Large intestine (tissue), 3 donors: Measurements from ENCODE around the gene IL27RA. TPM values are rescaled to one million over a fixed set of nuclear protein-coding genes. Genes with fewer than 3 reads are reported as not detected.
"Not testable (repeated sequence)": the region's sequence is repeated elsewhere in the genome, so short reads cannot be mapped to it uniquely, and the experiment has no call there.

Experiments used
- DNase-seq, 2 donors: peaks; one replicate each; pipeline versions ENCODE4 v3.0.0 to v3.0.0-alpha.2; 2013
- H3K27ac ChIP-seq: one replicate; pipeline ENCODE4 v1.5.1; 2013; ENCODE audit warnings: low read length
- H3K27me3 ChIP-seq: 2 replicates; pipeline ENCODE4 v1.6.1; 2013; ENCODE audit warnings: low read length; ENCODE audit not compliant: control insufficient read depth, insufficient read depth
- H3K36me3 ChIP-seq: 2 replicates; pipeline ENCODE4 v1.6.1; 2013; ENCODE audit warnings: low read length; ENCODE audit not compliant: control insufficient read depth, insufficient read depth
- H3K4me1 ChIP-seq: one replicate; pipeline ENCODE4 v1.6.1; 2013; ENCODE audit warnings: low read length; ENCODE audit not compliant: control insufficient read depth, insufficient read depth
- H3K4me3 ChIP-seq: one replicate; pipeline ENCODE4 v1.5.1; 2013; ENCODE audit warnings: low read length
- H3K9me3 ChIP-seq: one replicate; pipeline ENCODE4 v1.6.1; 2013; ENCODE audit warnings: mild to moderate bottlenecking, low read depth, low read length, moderate library complexity; ENCODE audit not compliant: control insufficient read depth
- WGBS: methylation state at CpG from one replicate; pipeline ENCODE4 v1.1.5; 2013; ENCODE audit warnings: low lambda C conversion rate; ENCODE audit not compliant: insufficient coverage; 5-methylcytosine and 5-hydroxymethylcytosine counted together
- polyA plus RNA-seq: library from polyadenylated mRNA; unstranded; fragments of 120-200 nt; gene quantifications from one replicate; pipeline ENCODE4 v1.2.1, GENCODE V29; 2013

Gene IL27RA
- polyA plus RNA-seq, 1 donor, result 6.4 TPM

GRCh38 chr19:14028901-14029300 is 2.7 kb upstream of the IL27RA start:
- peaks cover 13% of the 10 kb centered on the region for H3K27me3 ChIP-seq
- H3K36me3 ChIP-seq, result no peaks in the 10 kb centered on the region
- H3K4me3 ChIP-seq, result no peak overlapping the region
- DNase-seq, result no peak
- no peaks in the 10 kb centered on the region for H3K9me3 ChIP-seq
- WGBS, result no CpG with 5 or more reads among the region's 4 CpGs
- H3K4me1 ChIP-seq, result peaks cover 4% of the 10 kb centered on the region
- H3K27ac ChIP-seq, result no peak overlapping the region

DNA sequence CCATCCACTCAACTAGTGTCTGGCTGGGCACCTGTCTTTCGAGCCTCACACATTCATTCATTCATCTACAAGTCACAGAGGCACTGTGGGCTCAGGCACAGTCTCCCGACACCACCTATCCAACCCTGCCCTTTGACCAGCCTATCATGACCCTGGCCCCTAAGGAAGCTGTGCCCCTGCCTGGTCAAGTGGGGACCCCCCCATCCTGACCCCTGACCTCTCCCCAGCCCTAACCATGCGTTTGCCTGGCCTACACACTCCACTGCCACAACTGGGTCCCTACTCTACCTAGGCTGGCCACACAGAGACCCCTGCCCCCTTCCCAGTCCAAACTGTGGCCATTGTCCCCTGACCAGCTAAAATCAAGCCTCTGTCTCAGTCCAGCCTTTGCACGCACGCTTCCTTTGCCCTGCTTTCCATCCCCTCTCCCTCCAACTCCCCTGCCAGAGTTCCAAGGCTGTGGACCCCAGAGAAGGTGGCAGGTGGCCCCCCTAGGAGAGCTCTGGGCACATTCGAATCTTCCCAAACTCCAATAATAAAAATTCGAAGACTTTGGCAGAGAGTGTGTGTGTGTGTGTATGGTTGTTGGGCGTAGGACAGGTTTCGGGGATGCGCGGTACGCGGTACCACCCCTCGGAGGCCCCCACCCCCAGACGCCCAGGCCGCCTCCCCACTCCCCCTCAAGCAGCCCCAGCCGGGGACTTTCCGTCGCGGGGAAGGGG is 404 bp upstream of the IL27RA start:
- peaks cover 13% of the 10 kb centered on the region for H3K27me3 ChIP-seq
- peaks cover 3% of the 10 kb centered on the region for H3K4me1 ChIP-seq
- H3K27ac ChIP-seq, result no peak overlapping the region
- peak overlapping the region; percentile 70 for H3K4me3 ChIP-seq
- H3K36me3 ChIP-seq, result no peaks in the 10 kb centered on the region
- H3K9me3 ChIP-seq, result no peaks in the 10 kb centered on the region
- 0% methylated on average over 2 of the region's 20 CpGs for whole genome bisulfite sequencing
- no peak for DNase-seq

DNA sequence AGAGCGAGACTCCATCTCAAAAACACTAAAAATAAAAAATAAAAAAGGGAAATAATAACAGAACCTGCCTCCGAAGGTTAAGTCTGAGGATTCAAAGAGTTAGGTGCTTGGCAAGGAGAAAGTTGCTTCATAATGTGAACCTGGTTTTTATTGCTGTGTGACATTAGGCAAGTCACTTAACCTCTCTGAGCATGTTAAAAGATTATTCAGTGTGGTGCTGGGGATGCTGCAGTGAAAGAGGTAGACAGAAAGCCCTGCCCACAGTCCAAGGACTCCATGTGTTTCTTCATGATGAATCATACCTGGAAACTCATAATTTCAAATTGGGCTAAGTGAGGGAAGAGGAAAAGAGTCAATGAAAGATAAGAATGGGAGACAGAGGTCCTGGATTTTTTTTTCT is 2.4 kb downstream of the IL27RA start:
- H3K4me1 ChIP-seq, result peaks cover 3% of the 10 kb centered on the region
- peaks cover 5% of the 10 kb centered on the region for H3K27me3 ChIP-seq
- H3K4me3 ChIP-seq, result no peak overlapping the region
- H3K36me3 ChIP-seq, result no peaks in the 10 kb centered on the region
- no peak overlapping the region for H3K27ac ChIP-seq
- 100% methylated on average over 1 of the region's 2 CpGs for WGBS
- DNase-seq, result no peak
- no peaks in the 10 kb centered on the region for H3K9me3 ChIP-seq

DNA sequence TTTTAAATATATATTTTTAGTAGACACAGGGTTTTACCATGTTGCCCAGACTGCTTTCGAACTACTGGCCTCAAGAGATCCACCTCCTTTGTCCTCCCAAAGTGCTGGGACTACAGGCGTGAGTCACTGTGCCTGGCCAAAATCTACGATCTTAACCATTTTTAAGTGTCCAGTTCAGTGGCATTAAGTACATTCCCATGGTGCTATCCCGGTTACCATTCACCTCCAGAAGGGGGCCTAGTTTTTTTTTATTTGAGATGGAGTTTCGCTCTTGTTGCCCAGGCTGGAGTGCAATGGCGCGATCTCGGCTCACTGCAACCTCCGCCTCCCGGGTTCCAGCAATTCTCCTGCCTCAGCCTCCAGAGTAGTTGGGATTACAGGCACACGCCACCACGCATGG is 3.6 kb downstream of the IL27RA start:
- not testable (repeated sequence) for DNase-seq, H3K27me3 ChIP-seq, H3K9me3 ChIP-seq, H3K4me3 ChIP-seq, H3K4me1 ChIP-seq, H3K27ac ChIP-seq, H3K36me3 ChIP-seq
- WGBS, result no CpG with 5 or more reads among the region's 12 CpGs

- H3K36me3 ChIP-seq, result no peaks in the 10 kb centered on the region
- DNase-seq, result no peak
- H3K27ac ChIP-seq, result no peak overlapping the region
- no peaks in the 10 kb centered on the region for H3K9me3 ChIP-seq
- WGBS, result 100% methylated on average over 3 of the region's 7 CpGs
- H3K27me3 ChIP-seq, result peaks cover 5% of the 10 kb centered on the region
- no peak overlapping the region for H3K4me3 ChIP-seq
- peaks cover 3% of the 10 kb centered on the region for H3K4me1 ChIP-seq
Observed at GRCh38 chr19:14035706-14036105, 4.1 kb downstream of the IL27RA start.

- Histone ChIP-seq H3K9me3 (no peaks in the 10 kb centered on the region), H3K4me1 (no peaks in the 10 kb centered on the region), H3K27ac (no peak overlapping the region), H3K4me3 (no peak overlapping the region), H3K36me3 (no peaks in the 10 kb centered on the region), H3K27me3 (no peaks in the 10 kb centered on the region)
- no peak for DNase-seq
- WGBS, result no CpG with 5 or more reads among the region's 7 CpGs
Observed at GRCh38 chr19:14039181-14039580, 7.6 kb downstream of the IL27RA start.

GRCh38 chr19:14042659-14043608 is 11.4 kb downstream of the IL27RA start:
- H3K9me3 ChIP-seq, H3K27ac ChIP-seq: not testable (repeated sequence)

DNA sequence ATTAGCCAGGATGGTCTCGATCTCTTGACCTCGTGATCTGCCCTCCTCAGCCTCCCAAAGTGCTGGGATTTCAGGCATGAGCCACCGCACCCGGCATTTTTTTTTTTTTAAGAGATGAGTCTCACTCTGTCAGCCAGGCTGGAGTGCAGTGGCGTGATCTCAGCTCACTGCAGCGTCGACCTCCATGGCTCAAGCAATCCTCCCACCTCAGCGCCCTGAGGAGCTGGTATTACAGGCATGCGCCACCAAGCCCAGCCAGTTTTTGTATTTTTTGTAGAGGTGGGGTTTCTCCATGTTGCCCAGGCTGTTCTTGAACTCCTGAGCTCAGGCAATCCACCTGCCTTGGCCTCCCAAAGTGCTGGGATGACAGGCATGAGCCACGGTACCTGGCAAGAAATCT is 16.3 kb downstream of the IL27RA start:
- no CpG with 5 or more reads among the region's 10 CpGs for WGBS
- DNase-seq, H3K9me3 ChIP-seq, H3K27me3 ChIP-seq, H3K27ac ChIP-seq, H3K36me3 ChIP-seq, H3K4me1 ChIP-seq, H3K4me3 ChIP-seq: not testable (repeated sequence)

More at GRCh38 chr19:14042659-14043608, 11.4 kb downstream of the IL27RA start:
- not testable (repeated sequence) for H3K4me3 ChIP-seq, H3K36me3 ChIP-seq, H3K4me1 ChIP-seq, H3K27me3 ChIP-seq
- no CpG with 5 or more reads among the region's 19 CpGs for WGBS
- DNase-seq, result peak in 1 of 2 donors; percentile 52

DNA sequence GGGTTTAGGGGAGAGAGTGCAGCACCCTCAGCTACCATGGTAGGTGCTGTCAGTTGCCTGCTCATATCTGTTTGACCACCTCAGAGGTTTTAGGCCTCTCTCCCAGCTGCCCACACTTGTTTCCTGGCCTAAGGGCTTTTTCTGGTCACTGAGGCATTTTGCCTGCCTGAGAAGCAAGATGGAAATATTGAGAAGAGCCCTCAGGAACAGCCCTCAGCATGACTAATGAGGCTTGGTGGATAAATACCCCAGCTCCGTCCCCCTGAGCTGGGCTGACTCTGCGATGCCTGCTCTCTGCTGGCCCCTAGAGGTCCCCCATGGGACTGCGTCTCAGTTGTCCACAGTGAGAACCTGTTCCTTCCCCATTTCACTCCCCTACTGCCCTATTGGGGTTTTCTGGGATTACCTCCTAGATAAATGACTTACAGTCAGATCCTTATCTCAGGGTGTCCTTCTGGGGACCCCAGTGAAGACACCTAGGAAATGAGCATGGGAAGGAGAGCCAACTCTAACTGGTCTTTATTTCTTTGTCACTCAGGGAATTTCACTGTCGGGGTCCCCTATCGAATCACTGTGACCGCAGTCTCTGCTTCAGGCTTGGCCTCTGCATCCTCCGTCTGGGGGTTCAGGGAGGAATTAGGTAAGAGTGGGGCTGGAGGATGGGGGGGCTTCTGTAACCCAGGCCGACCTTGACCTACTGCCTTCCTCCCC is 17.0 kb downstream of the IL27RA start:
- Histone ChIP-seq H3K36me3 (peaks cover 5% of the 10 kb centered on the region), H3K9me3 (peaks cover 4% of the 10 kb centered on the region), H3K4me3 (no peak overlapping the region), H3K27ac (no peak overlapping the region), H3K4me1 (no peaks in the 10 kb centered on the region), H3K27me3 (no peaks in the 10 kb centered on the region)
- DNase-seq, result no peak
- no CpG with 5 or more reads among the region's 8 CpGs for WGBS

DNA sequence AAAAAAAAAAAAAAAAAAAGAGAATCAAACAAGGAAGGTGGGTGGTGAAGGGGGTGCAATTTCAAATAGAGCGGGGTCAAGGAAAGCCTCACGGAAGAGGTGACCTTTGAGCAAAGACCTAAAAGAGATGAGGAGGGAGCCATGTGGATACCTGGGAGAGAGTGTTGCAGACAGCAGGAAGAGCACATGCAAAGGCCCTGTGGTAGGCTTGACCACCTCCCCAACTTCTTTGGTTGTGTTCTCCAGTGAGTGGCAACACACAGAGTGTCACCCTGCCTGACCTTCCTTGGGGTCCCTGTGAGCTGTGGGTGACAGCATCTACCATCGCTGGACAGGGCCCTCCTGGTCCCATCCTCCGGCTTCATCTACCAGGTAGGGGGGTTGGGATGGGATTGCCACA is 18.9 kb downstream of the IL27RA start:
- DNase-seq, result no peak
- Histone ChIP-seq H3K36me3 (peaks cover 5% of the 10 kb centered on the region), H3K9me3 (peaks cover 5% of the 10 kb centered on the region), H3K27ac (no peak overlapping the region), H3K4me1 (no peaks in the 10 kb centered on the region), H3K4me3 (no peak overlapping the region), H3K27me3 (no peaks in the 10 kb centered on the region)
- WGBS, result no CpG with 5 or more reads among the region's 4 CpGs
